HEK293 (cell line): ENCODE measurements around the gene HPS4.

ENCODE experiments used
- KLF7 ChIP-seq: fragments of 450-650 bp; formaldehyde crosslinking; IDR thresholded peaks from 2 replicates; pipeline ENCODE4 v1.5.1; 2016; ENCODE audit warnings: missing biosample characterization, missing genetic modification characterization, borderline replicate concordance
- TRIM28 ChIP-seq: IDR thresholded peaks from 2 replicates; pipeline ENCODE4 v1.6.1; 2011; ENCODE audit warnings: low read length, control low read depth, borderline replicate concordance
- WT1 ChIP-seq: fragments of 450-650 bp; formaldehyde crosslinking; IDR thresholded peaks from 2 replicates; pipeline ENCODE4 v1.5.1; 2016; ENCODE audit warnings: missing biosample characterization, missing genetic modification characterization
- ZBTB17 ChIP-seq: fragments of 450-650 bp; formaldehyde crosslinking; IDR thresholded peaks from 2 replicates; pipeline ENCODE4 v1.5.1; 2016; ENCODE audit warnings: missing biosample characterization, missing genetic modification characterization
- ZNF112 ChIP-seq: fragments of 450-650 bp; formaldehyde crosslinking; IDR thresholded peaks from 2 replicates; pipeline ENCODE4 v1.5.0; 2017; ENCODE audit warnings: missing biosample characterization, missing genetic modification characterization
- ZNF140 ChIP-seq: fragments of 450-650 bp; formaldehyde crosslinking; IDR thresholded peaks from 2 replicates; pipeline ENCODE4 v1.5.1; 2016; ENCODE audit warnings: missing biosample characterization, missing genetic modification characterization
- ZNF19 ChIP-seq: fragments of 450-650 bp; formaldehyde crosslinking; IDR thresholded peaks from 2 replicates; pipeline ENCODE4; 2016; ENCODE audit warnings: missing biosample characterization, missing genetic modification characterization, low read depth
- ZNF2 ChIP-seq: fragments of 450-650 bp; formaldehyde crosslinking; IDR thresholded peaks from 2 replicates; pipeline ENCODE4 v1.5.1; 2016; ENCODE audit warnings: missing biosample characterization, missing genetic modification characterization
- ZNF341 ChIP-seq: fragments of 450-650 bp; formaldehyde crosslinking; IDR thresholded peaks from 2 replicates; pipeline ENCODE4; 2016; ENCODE audit warnings: low read depth, missing biosample characterization, missing genetic modification characterization
- ZNF529 ChIP-seq: fragments of 450-650 bp; formaldehyde crosslinking; IDR thresholded peaks from 2 replicates; pipeline ENCODE4 v1.5.1; 2017; ENCODE audit warnings: missing genetic modification characterization, missing biosample characterization; ENCODE audit not compliant: insufficient replicate concordance
- ZNF530 ChIP-seq: fragments of 450-650 bp; formaldehyde crosslinking; IDR thresholded peaks from 2 replicates; pipeline ENCODE4 v1.5.1; 2016; ENCODE audit warnings: low read depth, missing biosample characterization, missing genetic modification characterization
- ZNF660 ChIP-seq: fragments of 450-650 bp; IDR thresholded peaks from 2 replicates; pipeline ENCODE4 v1.5.1; 2018; ENCODE audit warnings: missing biosample characterization, mild to moderate bottlenecking, missing genetic modification characterization
- ZSCAN23 ChIP-seq: fragments of 450-650 bp; formaldehyde crosslinking; IDR thresholded peaks from 2 replicates; pipeline ENCODE4 v1.5.1; 2016; ENCODE audit warnings: missing biosample characterization, missing genetic modification characterization
- ZXDB ChIP-seq: fragments of 450-650 bp; formaldehyde crosslinking; IDR thresholded peaks from 2 replicates; pipeline ENCODE4 v1.5.1; 2016; ENCODE audit warnings: missing biosample characterization, missing genetic modification characterization
- TF ChIP-seq, protein P1 (sequence below): fragments of 450-650 bp; formaldehyde crosslinking; IDR thresholded peaks from 2 replicates; pipeline ENCODE4 v1.5.1; 2016; ENCODE audit warnings: missing biosample characterization, missing genetic modification characterization
- TF ChIP-seq, protein P2 (sequence below): fragments of 450-650 bp; formaldehyde crosslinking; IDR thresholded peaks from 2 replicates; pipeline ENCODE4 v1.5.1; 2016; ENCODE audit warnings: missing biosample characterization, missing genetic modification characterization
- TF ChIP-seq, protein P3 (sequence below): fragments of 450-650 bp; formaldehyde crosslinking; IDR thresholded peaks from 2 replicates; pipeline ENCODE4 v1.5.1; 2017; ENCODE audit warnings: missing biosample characterization, missing genetic modification characterization
- TF ChIP-seq, protein P4 (sequence below): fragments of 450-650 bp; formaldehyde crosslinking; IDR thresholded peaks from 2 replicates; pipeline ENCODE4 v1.5.1; 2016; ENCODE audit warnings: missing biosample characterization, missing genetic modification characterization, low read depth
- TF ChIP-seq, protein P5 (sequence below): fragments of 450-650 bp; formaldehyde crosslinking; IDR thresholded peaks from 2 replicates; pipeline ENCODE4 v1.5.1; 2016; ENCODE audit warnings: missing biosample characterization, missing genetic modification characterization
- TF ChIP-seq, protein P6 (sequence below): fragments of 450-650 bp; formaldehyde crosslinking; IDR thresholded peaks from 2 replicates; pipeline ENCODE4 v1.5.1; 2016; ENCODE audit warnings: missing biosample characterization, missing genetic modification characterization

The HPS4 gene

DNA sequence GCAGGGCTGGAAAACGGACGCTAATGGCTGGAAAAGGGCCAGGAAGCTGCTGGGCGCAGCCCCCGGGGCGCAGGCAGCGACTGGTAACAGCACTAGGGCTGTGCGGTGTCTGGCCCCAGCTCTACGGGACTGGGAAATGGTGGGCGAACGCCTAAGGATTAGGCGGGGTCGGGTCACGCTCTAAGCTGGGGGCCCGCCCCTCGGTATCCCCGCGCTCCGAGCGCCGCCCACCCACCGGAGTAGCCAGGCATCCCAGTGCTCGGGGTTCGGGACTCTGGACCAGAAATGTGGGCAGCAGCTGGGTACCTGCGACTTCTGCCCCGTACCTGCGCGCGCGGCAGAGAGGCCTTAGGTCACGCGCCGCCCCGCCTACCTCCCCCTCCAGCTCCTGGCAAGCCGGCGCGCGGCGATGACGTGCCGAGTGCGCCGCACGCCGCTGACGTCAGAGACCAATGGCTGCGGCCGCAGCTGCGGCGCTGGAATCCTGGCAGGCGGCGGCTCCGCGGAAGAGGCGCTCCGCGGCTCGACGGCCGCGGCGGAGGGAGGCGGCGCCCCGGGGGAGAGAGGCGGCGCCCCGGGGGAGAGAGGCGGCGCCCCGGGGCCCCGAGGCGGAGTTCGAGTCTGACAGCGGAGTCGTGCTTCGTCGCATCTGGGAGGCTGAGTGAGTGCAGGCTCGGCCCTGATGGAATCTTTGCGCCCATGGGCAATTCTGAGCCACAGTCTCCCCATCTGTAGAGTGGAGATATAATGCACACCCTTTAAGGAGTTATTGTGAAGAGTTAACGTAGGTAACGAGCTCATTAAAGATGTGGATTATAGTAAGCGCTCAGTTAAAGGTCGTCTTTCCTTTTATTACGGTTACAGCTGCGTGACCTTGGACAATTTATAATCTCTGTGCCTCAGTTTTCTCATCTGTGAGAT is at the start of gene HPS4, which contains the start of gene SRRD (continued):
- TF ChIP-seq ZNF112 (tag by site-specific recombination) (no peak), WT1 (tag by site-specific recombination) (peak; percentile 37; the same call in 1 of the 2 replicates), ZXDB (tag by site-specific recombination) (peak; percentile 78), ZNF140 (tag by site-specific recombination) (no peak), ZSCAN23 (tag by site-specific recombination) (no peak), ZNF529 (tag by site-specific recombination) (no peak), ZNF2 (tag by site-specific recombination) (0 out of 2 replicates have a peak, but pooled peaks have one; percentile 29), TRIM28 (peak; percentile 77; the same call in 1 of the 2 replicates), KLF7 (tag by site-specific recombination) (peak; percentile 91), ZNF660 (tag by site-specific recombination) (peak; percentile 80), ZBTB17 (tag by site-specific recombination) (peak; percentile 54; the same call in 1 of the 2 replicates), ZNF19 (tag by site-specific recombination) (no peak), ZNF341 (tag by site-specific recombination) (peak; percentile 92), ZNF530 (tag by site-specific recombination) (no peak)
- TF ChIP-seq, protein P1, sequence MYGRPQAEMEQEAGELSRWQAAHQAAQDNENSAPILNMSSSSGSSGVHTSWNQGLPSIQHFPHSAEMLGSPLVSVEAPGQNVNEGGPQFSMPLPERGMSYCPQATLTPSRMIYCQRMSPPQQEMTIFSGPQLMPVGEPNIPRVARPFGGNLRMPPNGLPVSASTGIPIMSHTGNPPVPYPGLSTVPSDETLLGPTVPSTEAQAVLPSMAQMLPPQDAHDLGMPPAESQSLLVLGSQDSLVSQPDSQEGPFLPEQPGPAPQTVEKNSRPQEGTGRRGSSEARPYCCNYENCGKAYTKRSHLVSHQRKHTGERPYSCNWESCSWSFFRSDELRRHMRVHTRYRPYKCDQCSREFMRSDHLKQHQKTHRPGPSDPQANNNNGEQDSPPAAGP (tag by site-specific recombination): peak; percentile 82
- TF ChIP-seq, protein P2, sequence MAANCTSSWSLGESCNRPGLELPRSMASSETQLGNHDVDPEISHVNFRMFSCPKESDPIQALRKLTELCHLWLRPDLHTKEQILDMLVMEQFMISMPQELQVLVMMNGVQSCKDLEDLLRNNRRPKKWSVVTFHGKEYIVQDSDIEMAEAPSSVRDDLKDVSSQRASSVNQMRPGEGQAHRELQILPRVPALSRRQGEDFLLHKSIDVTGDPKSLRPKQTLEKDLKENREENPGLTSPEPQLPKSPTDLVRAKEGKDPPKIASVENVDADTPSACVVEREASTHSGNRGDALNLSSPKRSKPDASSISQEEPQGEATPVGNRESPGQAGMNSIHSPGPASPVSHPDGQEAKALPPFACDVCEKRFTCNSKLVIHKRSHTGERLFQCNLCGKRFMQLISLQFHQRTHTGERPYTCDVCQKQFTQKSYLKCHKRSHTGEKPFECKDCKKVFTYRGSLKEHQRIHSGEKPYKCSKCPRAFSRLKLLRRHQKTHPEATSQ: peak; percentile 88
- TF ChIP-seq, protein P3, sequence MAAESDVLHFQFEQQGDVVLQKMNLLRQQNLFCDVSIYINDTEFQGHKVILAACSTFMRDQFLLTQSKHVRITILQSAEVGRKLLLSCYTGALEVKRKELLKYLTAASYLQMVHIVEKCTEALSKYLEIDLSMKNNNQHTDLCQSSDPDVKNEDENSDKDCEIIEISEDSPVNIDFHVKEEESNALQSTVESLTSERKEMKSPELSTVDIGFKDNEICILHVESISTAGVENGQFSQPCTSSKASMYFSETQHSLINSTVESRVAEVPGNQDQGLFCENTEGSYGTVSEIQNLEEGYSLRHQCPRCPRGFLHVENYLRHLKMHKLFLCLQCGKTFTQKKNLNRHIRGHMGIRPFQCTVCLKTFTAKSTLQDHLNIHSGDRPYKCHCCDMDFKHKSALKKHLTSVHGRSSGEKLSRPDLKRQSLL (tag by site-specific recombination): peak; percentile 41; the same call in 1 of the 2 replicates
- TF ChIP-seq, protein P4, sequence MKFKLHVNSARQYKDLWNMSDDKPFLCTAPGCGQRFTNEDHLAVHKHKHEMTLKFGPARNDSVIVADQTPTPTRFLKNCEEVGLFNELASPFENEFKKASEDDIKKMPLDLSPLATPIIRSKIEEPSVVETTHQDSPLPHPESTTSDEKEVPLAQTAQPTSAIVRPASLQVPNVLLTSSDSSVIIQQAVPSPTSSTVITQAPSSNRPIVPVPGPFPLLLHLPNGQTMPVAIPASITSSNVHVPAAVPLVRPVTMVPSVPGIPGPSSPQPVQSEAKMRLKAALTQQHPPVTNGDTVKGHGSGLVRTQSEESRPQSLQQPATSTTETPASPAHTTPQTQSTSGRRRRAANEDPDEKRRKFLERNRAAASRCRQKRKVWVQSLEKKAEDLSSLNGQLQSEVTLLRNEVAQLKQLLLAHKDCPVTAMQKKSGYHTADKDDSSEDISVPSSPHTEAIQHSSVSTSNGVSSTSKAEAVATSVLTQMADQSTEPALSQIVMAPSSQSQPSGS (tag by site-specific recombination): peak; percentile 91
- TF ChIP-seq, protein P5, sequence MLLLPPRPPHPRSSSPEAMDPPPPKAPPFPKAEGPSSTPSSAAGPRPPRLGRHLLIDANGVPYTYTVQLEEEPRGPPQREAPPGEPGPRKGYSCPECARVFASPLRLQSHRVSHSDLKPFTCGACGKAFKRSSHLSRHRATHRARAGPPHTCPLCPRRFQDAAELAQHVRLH (tag by site-specific recombination): peak; percentile 85
- TF ChIP-seq, protein P6, sequence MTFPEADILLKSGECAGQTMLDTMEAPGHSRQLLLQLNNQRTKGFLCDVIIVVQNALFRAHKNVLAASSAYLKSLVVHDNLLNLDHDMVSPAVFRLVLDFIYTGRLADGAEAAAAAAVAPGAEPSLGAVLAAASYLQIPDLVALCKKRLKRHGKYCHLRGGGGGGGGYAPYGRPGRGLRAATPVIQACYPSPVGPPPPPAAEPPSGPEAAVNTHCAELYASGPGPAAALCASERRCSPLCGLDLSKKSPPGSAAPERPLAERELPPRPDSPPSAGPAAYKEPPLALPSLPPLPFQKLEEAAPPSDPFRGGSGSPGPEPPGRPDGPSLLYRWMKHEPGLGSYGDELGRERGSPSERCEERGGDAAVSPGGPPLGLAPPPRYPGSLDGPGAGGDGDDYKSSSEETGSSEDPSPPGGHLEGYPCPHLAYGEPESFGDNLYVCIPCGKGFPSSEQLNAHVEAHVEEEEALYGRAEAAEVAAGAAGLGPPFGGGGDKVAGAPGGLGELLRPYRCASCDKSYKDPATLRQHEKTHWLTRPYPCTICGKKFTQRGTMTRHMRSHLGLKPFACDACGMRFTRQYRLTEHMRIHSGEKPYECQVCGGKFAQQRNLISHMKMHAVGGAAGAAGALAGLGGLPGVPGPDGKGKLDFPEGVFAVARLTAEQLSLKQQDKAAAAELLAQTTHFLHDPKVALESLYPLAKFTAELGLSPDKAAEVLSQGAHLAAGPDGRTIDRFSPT (tag by site-specific recombination): peak; percentile 94
